ENCODE data around the gene FRMD3. TPM values are rescaled to one million over a fixed set of nuclear protein-coding genes. Genes with fewer than 3 reads are reported as not detected.

The FRMD3 gene
- total RNA-seq, 1 experiment from 2014 or later, result 1.4 TPM

GRCh38 chr9:83476513-83476912 lies 61.7 kb downstream of the FRMD3 start (continued):
- TF ChIP-seq ZNF232 (CRISPR knock-in tag; IDR thresholded peaks at IDR 0.05) (no peak), NR2C2 (CRISPR knock-in tag; IDR thresholded peaks at IDR 0.05) (no peak), ELF4 (CRISPR knock-in tag; IDR thresholded peaks at IDR 0.05; ENCODE audit: low read depth) (no peak), RELA (CRISPR knock-in tag; IDR thresholded peaks at IDR 0.05; ENCODE audit: borderline replicate concordance) (no peak), ZSCAN18 (CRISPR knock-in tag; IDR thresholded peaks at IDR 0.05) (no peak), ZNF263 (CRISPR knock-in tag; IDR thresholded peaks at IDR 0.05; ENCODE audit: low read depth) (no peak), STAT6 (CRISPR knock-in tag; conservative IDR thresholded peaks at IDR 0.05; ENCODE audit: low read depth) (no peak), IRF2 (CRISPR knock-in tag; IDR thresholded peaks at IDR 0.05; ENCODE audit: borderline replicate concordance, low read depth) (no peak), ATF6 (CRISPR knock-in tag; IDR thresholded peaks at IDR 0.05) (no peak), FOXK1 (CRISPR knock-in tag; IDR thresholded peaks at IDR 0.05) (no peak), ATF1 (CRISPR knock-in tag; IDR thresholded peaks at IDR 0.05) (no peak)

- ATAC-seq (no peak), DNase-seq (ENCODE audit: low spot score) (no peak)
- ChIA-PET POLR2A (no interaction called here), CTCF (no interaction called here)
- H3K27ac Mint-ChIP-seq, result no peak overlapping the region
- H3K4me1 Mint-ChIP-seq, result peaks cover 11% of the 10 kb centered on the region
- H3K36me3 Mint-ChIP-seq, result no peaks in the 10 kb centered on the region; the same call in 1 of the 2 replicates
- no peaks in the 10 kb centered on the region for H3K27me3 Mint-ChIP-seq (ENCODE audit: low read depth)
- H3K4me3 Mint-ChIP-seq, result no peak overlapping the region
- peaks cover 20% of the 10 kb centered on the region for H3K9me3 Mint-ChIP-seq
- no peak for TF ChIP-seq AFF4 (CRISPR knock-in tag; IDR thresholded peaks at IDR 0.05; ENCODE audit: borderline replicate concordance)
- TF ChIP-seq ATF2 (CRISPR knock-in tag; IDR thresholded peaks at IDR 0.05; ENCODE audit: borderline replicate concordance, low read depth), result no peak
- no peak for TF ChIP-seq ETV6 (CRISPR knock-in tag; IDR thresholded peaks at IDR 0.05)
- TF ChIP-seq ZNF263 (CRISPR knock-in tag; IDR thresholded peaks at IDR 0.05; ENCODE audit: low read depth), result no peak
- TF ChIP-seq TEAD4 (CRISPR knock-in tag; IDR thresholded peaks at IDR 0.05), result no peak
- TF ChIP-seq PRRX2 (CRISPR knock-in tag; IDR thresholded peaks at IDR 0.05), result no peak
- TF ChIP-seq ZNF671 (CRISPR knock-in tag; IDR thresholded peaks at IDR 0.05), result no peak
- TF ChIP-seq ZNF121 (CRISPR knock-in tag; IDR thresholded peaks at IDR 0.05), result no peak
- no peak for TF ChIP-seq MYBL2 (CRISPR knock-in tag; IDR thresholded peaks at IDR 0.05)
- TF ChIP-seq ZNF232 (CRISPR knock-in tag; IDR thresholded peaks at IDR 0.05), result no peak
- TF ChIP-seq RELA (CRISPR knock-in tag; IDR thresholded peaks at IDR 0.05; ENCODE audit: borderline replicate concordance), result no peak
- no peak for TF ChIP-seq SOX15 (CRISPR knock-in tag; IDR thresholded peaks at IDR 0.05)
- TF ChIP-seq ZNF219 (CRISPR knock-in tag; IDR thresholded peaks at IDR 0.05; ENCODE audit: borderline replicate concordance), result no peak
- TF ChIP-seq ERG (CRISPR knock-in tag; IDR thresholded peaks at IDR 0.05), result no peak
- no peak for TF ChIP-seq EMX1 (CRISPR knock-in tag; IDR thresholded peaks at IDR 0.05)
- TF ChIP-seq CBFB (CRISPR knock-in tag; IDR thresholded peaks at IDR 0.05; ENCODE audit: low read depth), result no peak
- TF ChIP-seq MAX (CRISPR knock-in tag; IDR thresholded peaks at IDR 0.05), result no peak
- TF ChIP-seq NR3C1 (CRISPR knock-in tag; conservative IDR thresholded peaks at IDR 0.05; ENCODE audit: low read depth), result no peak
Measured at GRCh38 chr9:83475741-83476140, 62.5 kb downstream of the FRMD3 start.

Measured in WTC11 (cell line).